Epithelial cell of alveolus of lung (primary cell): ENCODE measurements around the gene BCAS1. TPM values are rescaled to one million over a fixed set of nuclear protein-coding genes. Genes with fewer than 3 reads are reported as not detected.

Source experiments
- total RNA-seq: library from RNA; depleted of rRNA; stranded (reverse); fragments of >200 nt; gene quantifications from 2 replicates; pipeline ENCODE4 v1.2.1, GENCODE V29; 2015

The BCAS1 gene
- not detected in 2 replicates for total RNA-seq

GRCh38 chr20:54070187-54070987 is at the start of gene BCAS1:
TSS of gene BCAS1 (minus strand) at chr20:54070594. CDS start at chr20:54058718, 11,876 bp downstream.

Other genes starting within 250 kb of the BCAS1 start
- 2.1 TPM in 1 of 2 replicates, not detected in the other for gene CYP24A1, start 103.4 kb upstream of the BCAS1 start, total RNA-seq
- gene PFDN4, start 137.5 kb upstream of the BCAS1 start, total RNA-seq = 60.6 and 99.1 TPM in 2 replicates